Loucy (cell line): ENCODE data around the gene PTPN21.

Experiments used
- H2AFZ ChIP-seq: fragments of 200-600 bp; sonication (generic); 2 replicates; pipeline ENCODE4 v1.6.0; 2016; ENCODE audit warnings: antibody characterized with exemption, mild to moderate bottlenecking, low read length, moderate library complexity
- H3F3A ChIP-seq: fragments of 200-600 bp; 2 replicates; pipeline ENCODE4 v1.6.0; 2016; ENCODE audit warnings: antibody characterized with exemption, low read depth, mild to moderate bottlenecking
- H3K27me3 ChIP-seq: fragments of 200-600 bp; sonication (generic); 2 replicates; pipeline ENCODE4 v1.6.1; 2014; ENCODE audit warnings: low read length, mild to moderate bottlenecking; ENCODE audit not compliant: insufficient read depth, poor library complexity, severe bottlenecking
- H3K36me3 ChIP-seq: fragments of 200-600 bp; sonication (generic); 2 replicates; pipeline ENCODE4 v1.6.1; 2016; ENCODE audit warnings: low read length; ENCODE audit not compliant: insufficient read depth
- H3K4me1 ChIP-seq: fragments of 200-600 bp; sonication (generic); 2 replicates; pipeline ENCODE4 v1.5.1; 2014; ENCODE audit warnings: low read length, mild to moderate bottlenecking; ENCODE audit not compliant: insufficient read depth, poor library complexity, severe bottlenecking
- H3K4me2 ChIP-seq: fragments of 200-600 bp; sonication (generic); 2 replicates; pipeline ENCODE4 v1.6.0; 2014; ENCODE audit warnings: antibody characterized with exemption, low read length, low read depth, mild to moderate bottlenecking; ENCODE audit not compliant: poor library complexity, severe bottlenecking
- H3K4me3 ChIP-seq: fragments of 200-600 bp; sonication (generic); 2 replicates; pipeline ENCODE4 v1.5.1; 2014; ENCODE audit warnings: low read length, mild to moderate bottlenecking, mixed read lengths; ENCODE audit not compliant: poor library complexity, severe bottlenecking
- H3K79me2 ChIP-seq: fragments of 200-600 bp; sonication (generic); 2 replicates; pipeline ENCODE4 v1.6.1; 2014; ENCODE audit warnings: low read length; ENCODE audit not compliant: insufficient read depth
- H3K9ac ChIP-seq: fragments of 200-600 bp; sonication (generic); 2 replicates; pipeline ENCODE4 v1.6.0; 2014; ENCODE audit warnings: mild to moderate bottlenecking, low read depth, low read length, moderate library complexity; ENCODE audit not compliant: poor library complexity, severe bottlenecking
- H3K9me2 ChIP-seq: fragments of 200-600 bp; sonication (generic); replicated peaks from 2 replicates; pipeline ENCODE4 v1.6.1; 2016; ENCODE audit warnings: low read depth, low read length, mixed read lengths
- H3K9me3 ChIP-seq: fragments of 200-600 bp; sonication (generic); 2 replicates; pipeline ENCODE4 v1.6.1; 2014; ENCODE audit warnings: mild to moderate bottlenecking, antibody characterized with exemption, low read length, low read depth; ENCODE audit not compliant: insufficient read depth
- H4K20me1 ChIP-seq: fragments of 200-600 bp; sonication (generic); 2 replicates; pipeline ENCODE4 v1.6.0; 2014; ENCODE audit warnings: antibody characterized with exemption, low read length, mild to moderate bottlenecking; ENCODE audit not compliant: insufficient read depth, poor library complexity, severe bottlenecking
- EZH2phosphoT487 ChIP-seq: fragments of 200-600 bp; IDR thresholded peaks from 2 replicates; pipeline ENCODE4 v1.6.1; 2018; ENCODE audit warnings: antibody characterized with exemption, mild to moderate bottlenecking, moderate library complexity, borderline replicate concordance
- TF ChIP-seq, protein P1 (sequence below): fragments of 200-600 bp; sonication (generic); conservative IDR thresholded peaks from 2 replicates; pipeline ENCODE4 v1.5.1; 2014; ENCODE audit warnings: mild to moderate bottlenecking, antibody characterized with exemption, low read length

Gene PTPN21

DNA sequence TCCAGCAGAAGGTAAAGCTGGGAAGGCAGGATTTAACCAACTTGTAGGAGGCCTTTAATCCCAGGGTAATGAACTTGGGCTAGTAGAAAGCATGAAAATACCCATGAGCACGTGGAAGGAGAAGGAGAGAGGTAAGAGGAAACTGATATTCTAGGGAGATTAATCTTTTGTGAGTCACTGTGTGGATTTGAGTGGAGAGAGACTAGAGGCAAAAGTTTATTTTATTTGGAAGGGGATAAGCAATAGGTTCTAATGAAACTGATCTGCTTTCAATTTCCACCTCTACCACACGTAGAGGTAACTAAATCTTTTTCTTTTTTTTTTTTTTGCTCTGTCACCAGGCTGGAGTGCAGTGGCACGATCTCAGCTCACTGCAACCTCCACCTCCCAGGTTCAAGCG, 52.1 kb downstream of the PTPN21 start:
- Histone ChIP-seq H3K36me3 (no peaks in the 10 kb centered on the region), H3K79me2 (no peaks in the 10 kb centered on the region), H4K20me1 (no peaks in the 10 kb centered on the region), H3K4me3 (no peak overlapping the region), H3K9me3 (no peaks in the 10 kb centered on the region), H3K4me2 (no peak overlapping the region), H3K4me1 (no peaks in the 10 kb centered on the region), H3K27me3 (no peaks in the 10 kb centered on the region), H3K9ac (no peak overlapping the region), H2AFZ (no peak overlapping the region), H3K9me2 (no peaks in the 10 kb centered on the region), H3F3A (no peaks in the 10 kb centered on the region)
- TF ChIP-seq, protein P1, sequence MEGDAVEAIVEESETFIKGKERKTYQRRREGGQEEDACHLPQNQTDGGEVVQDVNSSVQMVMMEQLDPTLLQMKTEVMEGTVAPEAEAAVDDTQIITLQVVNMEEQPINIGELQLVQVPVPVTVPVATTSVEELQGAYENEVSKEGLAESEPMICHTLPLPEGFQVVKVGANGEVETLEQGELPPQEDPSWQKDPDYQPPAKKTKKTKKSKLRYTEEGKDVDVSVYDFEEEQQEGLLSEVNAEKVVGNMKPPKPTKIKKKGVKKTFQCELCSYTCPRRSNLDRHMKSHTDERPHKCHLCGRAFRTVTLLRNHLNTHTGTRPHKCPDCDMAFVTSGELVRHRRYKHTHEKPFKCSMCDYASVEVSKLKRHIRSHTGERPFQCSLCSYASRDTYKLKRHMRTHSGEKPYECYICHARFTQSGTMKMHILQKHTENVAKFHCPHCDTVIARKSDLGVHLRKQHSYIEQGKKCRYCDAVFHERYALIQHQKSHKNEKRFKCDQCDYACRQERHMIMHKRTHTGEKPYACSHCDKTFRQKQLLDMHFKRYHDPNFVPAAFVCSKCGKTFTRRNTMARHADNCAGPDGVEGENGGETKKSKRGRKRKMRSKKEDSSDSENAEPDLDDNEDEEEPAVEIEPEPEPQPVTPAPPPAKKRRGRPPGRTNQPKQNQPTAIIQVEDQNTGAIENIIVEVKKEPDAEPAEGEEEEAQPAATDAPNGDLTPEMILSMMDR = no peak
- no peak for TF ChIP-seq EZH2phosphoT487

- TF ChIP-seq, protein P1 = no peak
- no peak for TF ChIP-seq EZH2phosphoT487
- Histone ChIP-seq H4K20me1 (no peaks in the 10 kb centered on the region), H3K4me1 (no peaks in the 10 kb centered on the region), H3K9ac (no peak overlapping the region), H3F3A (no peaks in the 10 kb centered on the region), H3K4me2 (no peak overlapping the region), H3K27me3 (no peaks in the 10 kb centered on the region), H3K4me3 (no peak overlapping the region), H2AFZ (no peak overlapping the region), H3K9me2 (no peaks in the 10 kb centered on the region), H3K36me3 (no peaks in the 10 kb centered on the region), H3K79me2 (no peaks in the 10 kb centered on the region), H3K9me3 (no peaks in the 10 kb centered on the region)
Measured at GRCh38 chr14:88500611-88501010, 54.2 kb downstream of the PTPN21 start.

GRCh38 chr14:88499225-88499624, 55.6 kb downstream of the PTPN21 start:
- no peak overlapping the region for H3K9ac ChIP-seq

DNA sequence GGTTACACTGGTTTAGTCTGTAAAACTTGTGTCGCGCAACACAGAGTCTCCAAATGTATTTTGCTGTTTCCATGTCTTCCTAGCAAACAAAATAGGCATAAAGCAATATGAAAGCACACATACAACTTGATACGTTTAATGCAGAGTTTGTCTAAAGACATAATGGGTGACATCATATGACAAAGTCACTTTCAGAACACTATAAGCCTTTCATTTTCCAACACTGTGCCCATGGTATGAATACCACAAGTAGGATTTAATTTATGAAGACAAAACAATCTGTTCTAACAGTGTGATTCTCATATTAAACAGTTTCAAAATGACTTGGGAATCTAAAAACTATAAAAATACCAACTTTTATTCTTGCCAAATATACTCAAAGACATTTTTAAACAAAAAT, 58.4 kb downstream of the PTPN21 start:
- Histone ChIP-seq H4K20me1 (no peaks in the 10 kb centered on the region), H3K9ac (no peak overlapping the region), H3K4me2 (no peak overlapping the region), H3K79me2 (no peaks in the 10 kb centered on the region), H3K9me2 (no peaks in the 10 kb centered on the region), H3K9me3 (no peaks in the 10 kb centered on the region), H3K27me3 (no peaks in the 10 kb centered on the region), H3K4me1 (no peaks in the 10 kb centered on the region), H2AFZ (no peak overlapping the region), H3K4me3 (no peak overlapping the region), H3F3A (no peaks in the 10 kb centered on the region), H3K36me3 (no peaks in the 10 kb centered on the region)
- TF ChIP-seq, protein P1 = no peak

More at GRCh38 chr14:88499225-88499624, 55.6 kb downstream of the PTPN21 start:
- no peaks in the 10 kb centered on the region for H3K4me1 ChIP-seq
- no peaks in the 10 kb centered on the region for H3K27me3 ChIP-seq
- no peaks in the 10 kb centered on the region for H3K9me3 ChIP-seq
- H3K9me2 ChIP-seq = no peaks in the 10 kb centered on the region
- H4K20me1 ChIP-seq = no peaks in the 10 kb centered on the region
- no peak overlapping the region for H2AFZ ChIP-seq
- no peaks in the 10 kb centered on the region for H3F3A ChIP-seq
- H3K4me2 ChIP-seq = no peak overlapping the region
- no peak overlapping the region for H3K4me3 ChIP-seq
- H3K36me3 ChIP-seq = no peaks in the 10 kb centered on the region
- no peak for TF ChIP-seq EZH2phosphoT487
- H3K79me2 ChIP-seq = no peaks in the 10 kb centered on the region
